Heart right ventricle (tissue), 16 donors: Measurements from ENCODE around the gene CHMP5. TPM values are rescaled to one million over a fixed set of nuclear protein-coding genes. Genes with fewer than 3 reads are reported as not detected.

Experiments
- ATAC-seq, 8 donors: fragments of 200-7000 bp; cut with Tn5 transposase; one replicate each; pipeline ENCODE4 v1.9.1; 2020; ENCODE audit warnings: mild to moderate bottlenecking in 8 of 8, moderate library complexity in 8 of 8, moderate number of reproducible peaks in 1 of 8
- DNase-seq, 2 donors: peaks; one replicate each; pipeline ENCODE4 v3.0.0-alpha.2; 2020
- H3K27ac ChIP-seq, 10 donors: fragments of 200-600 bp; sonication (generic) in 2 of 10; one replicate each; pipeline versions ENCODE4 v1.5.0 to v1.8.0; 2020 to 2022; ENCODE audit warnings: mild to moderate bottlenecking in 3 of 10
- H3K27me3 ChIP-seq, 7 donors: fragments of 200-600 bp; one replicate each; pipeline ENCODE4 v1.8.0; 2021 to 2022; ENCODE audit warnings: mild to moderate bottlenecking in 2 of 7
- H3K36me3 ChIP-seq, 9 donors: fragments of 200-600 bp; sonication (generic) in 1 of 9; one replicate each; pipeline versions ENCODE4 v1.5.0 to v1.8.0; 2020 to 2022; ENCODE audit warnings: mild to moderate bottlenecking in 2 of 9
- H3K4me1 ChIP-seq, 9 donors: fragments of 200-600 bp; sonication (generic) in 1 of 9; one replicate each; pipeline versions ENCODE4 v1.5.0 to v1.8.0; 2020 to 2022; ENCODE audit warnings: mild to moderate bottlenecking in 4 of 9
- H3K4me3 ChIP-seq, 10 donors: fragments of 200-600 bp; sonication (generic) in 2 of 10; one replicate each; pipeline versions ENCODE4 v1.5.0 to v1.8.0; 2020 to 2022; ENCODE audit warnings: mild to moderate bottlenecking in 7 of 10, moderate library complexity in 2 of 10
- H3K9me3 ChIP-seq, 11 donors: fragments of 200-600 bp in 10 of 11; sonication (generic) in 2 of 11; one replicate each; pipeline versions ENCODE4 v1.5.0 to v1.8.0; 2013 to 2022; ENCODE audit warnings: mild to moderate bottlenecking in 2 of 11, control low read depth in 1 of 11, moderate library complexity in 1 of 11
- CTCF ChIP-seq, 9 donors: fragments of 200-600 bp; sonication (generic) in 2 of 9; IDR thresholded peaks; one replicate each; pipeline versions ENCODE4 v1.5.0 to v1.8.0; 2021 to 2022; ENCODE audit warnings: antibody characterized with exemption in 9 of 9, mild to moderate bottlenecking in 5 of 9, moderate library complexity in 1 of 9
- WGBS, 2 donors: extraction: QIAGEN DNeasy Blood & Tissue Kit; methylation state at CpG; one replicate each; pipeline ENCODE4 v1.1.7; 2013; ENCODE audit warnings: inconsistent platforms in 1 of 2; 5-methylcytosine and 5-hydroxymethylcytosine counted together
- intact Hi-C, 10 donors: fragments of 100-400 bp; cut with DNase I; formaldehyde crosslinking; loops; one replicate each; pipeline versions ENCODE4 v1.11.1 to v1.14.2; 2022
- polyA plus RNA-seq, 2 donors: library from polyadenylated mRNA; stranded (reverse); fragments of 200-250 nt; gene quantifications; one replicate each; pipeline ENCODE4 v1.2.3, GENCODE V29; 2013
- total RNA-seq, 10 donors: library from RNA; stranded (reverse); fragmentation: NEBNext Ultra II Directional in 3 of 10; extraction: Animal tissue kit (Norgen Biotek cat#: 25700) in 3 of 10; gene quantifications; one replicate each; pipeline versions ENCODE4 v1.2.1 to v1.2.4, GENCODE V29; 2021 to 2023
- donor health status: Arrhythmogenic right ventricular cardiomyopathy.
- donor health status: ischemic (EF 13 %, LVEDD 7.1; RV severe dilation, severe dysfunction).
- donor health status: healthy with polysubstance abuse.
- donor health status: DM: no; HTN: yes; CAD: no.
- donor health status: DM: no; HTN: no; CAD: no.
- donor health status: ischemic (EF 25% LVEDD 6.9; RV normal size, moderate dysfunction).
- donor health status: ischemic (EF 25% LVEDD 5.7; RV mildly dilated, moderate dysfunction).
- donor health status: healthy.
- donor health status: DM: yes; HTN: yes; CAD: no.
- donor health status: Ischemic cardiomyopathy.
- donor health status: ischemic (EF 35%, LVEDD 5.7; RV mildly dilated, moderate dysfunction).
- donor health status: nonischemic (EF 11% LVEDD 7.7; RV severe dilation, severe dysfunction).
- donor health status: DM: yes; HTN: yes; CAD: no.
- donor health status: PGD.
- donor health status: ischemic (EF 29% LVEDD 5.4; RV normal size, mild dysfunction).
- donor health status: nonischemic (EF 23%, LVEDD 6.1; RV moderate dilation, normal function).

The CHMP5 gene
- total and polyA plus RNA-seq, 12 donors: 24.1 to 57.2 (median 53.5) TPM

GRCh38 chr9:33294670-33295432 lies 30.0 kb downstream of the CHMP5 start:
- intact Hi-C loops: loop anchor here in 1 of 10 donors (5.0 kb wide), 1 partner anchor 57 kb away; no protein-coding TSS in a partner anchor
- no peak for TF ChIP-seq CTCF (IDR thresholded peaks at IDR 0.05)
- no peaks in the 10 kb centered on the region for H3K27me3 ChIP-seq
- DNase-seq (no peak), ATAC-seq (no peak)
- no peaks in the 10 kb centered on the region for H3K9me3 ChIP-seq
- peaks cover 0 to 83% (median 16%) of the 10 kb centered on the region in 9 donors for H3K36me3 ChIP-seq
- 85 to 92% methylated on average over 12 of the region's 12 CpGs for WGBS, 2 donors
- H3K4me1 ChIP-seq: peaks cover 9 to 86% (median 65%) of the 10 kb centered on the region in 9 donors
- H3K4me3 ChIP-seq: no peak overlapping the region
- H3K27ac ChIP-seq: no peak overlapping the region

DNA sequence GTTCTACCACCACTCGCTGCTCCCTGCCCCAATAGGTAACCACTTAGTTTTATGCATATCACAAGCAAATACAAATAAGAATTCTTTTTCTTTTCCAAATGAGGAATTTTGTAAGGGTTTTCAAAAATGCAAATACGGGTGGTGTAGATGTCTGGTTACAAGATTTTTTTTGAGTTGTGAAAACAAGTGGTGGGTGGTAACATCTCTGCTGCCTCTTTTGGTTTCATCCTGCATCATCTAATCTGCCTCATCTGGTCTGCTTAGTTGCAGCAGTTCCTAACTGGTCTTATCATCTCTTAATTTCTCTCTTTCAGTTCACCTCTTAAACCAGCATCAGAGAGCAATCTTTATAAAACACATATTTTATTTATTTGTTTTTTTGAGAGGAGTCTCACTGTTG lies 30.7 kb downstream of the CHMP5 start:
- H3K4me1 ChIP-seq: peaks cover 9 to 92% (median 65%) of the 10 kb centered on the region in 9 donors
- no peak overlapping the region for H3K4me3 ChIP-seq
- TF ChIP-seq CTCF (IDR thresholded peaks at IDR 0.05): no peak
- DNase-seq (no peak), ATAC-seq (no peak)
- 86 to 90% methylated on average over 2 of the region's 2 CpGs for WGBS, 2 donors
- H3K27me3 ChIP-seq: no peaks in the 10 kb centered on the region
- intact Hi-C loops: loop anchor here in 1 of 10 donors (5.0 kb wide), 1 partner anchor 57 kb away; no protein-coding TSS in a partner anchor
- no peaks in the 10 kb centered on the region for H3K9me3 ChIP-seq
- peaks cover 0 to 90% (median 23%) of the 10 kb centered on the region in 9 donors for H3K36me3 ChIP-seq
- H3K27ac ChIP-seq: no peak overlapping the region

DNA sequence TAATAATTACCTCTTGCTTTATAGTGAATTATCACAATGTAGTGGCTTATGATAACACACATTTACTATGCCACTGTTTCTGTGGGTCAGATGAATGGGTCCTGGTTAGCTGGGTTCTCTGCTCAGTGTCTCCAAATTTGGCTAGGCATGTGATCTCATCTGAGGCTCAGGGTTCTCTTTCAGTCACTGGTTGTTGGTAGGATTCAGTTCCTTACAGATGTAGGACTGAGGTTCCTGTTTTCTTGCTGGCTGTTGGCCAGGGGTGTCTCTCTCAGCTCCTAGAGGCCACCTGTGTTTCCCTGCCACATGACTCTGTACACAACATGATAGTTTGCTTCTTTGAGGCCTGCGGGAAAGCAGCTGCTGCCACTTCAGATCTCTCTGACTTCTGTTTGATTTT lies 32.6 kb downstream of the CHMP5 start:
- Histone ChIP-seq H3K36me3 (peaks cover 0 to 100% (median 34%) of the 10 kb centered on the region in 9 donors), H3K27me3 (no peaks in the 10 kb centered on the region), H3K9me3 (no peaks in the 10 kb centered on the region), H3K27ac (peak overlapping the region in 2 of 10 donors; percentile 19 to 43), H3K4me1 (peaks cover 9 to 82% (median 55%) of the 10 kb centered on the region in 9 donors), H3K4me3 (no peak overlapping the region)
- peak in 1 of 2 donors; percentile 33 for DNase-seq
- intact Hi-C loops: loop anchor here in 1 of 10 donors (5.0 kb wide), 1 partner anchor 55 kb away; no protein-coding TSS in a partner anchor
- WGBS, 2 donors: 42 to 63% methylated on average over 1 of the region's 1 CpG
- no peak for TF ChIP-seq CTCF (IDR thresholded peaks at IDR 0.05)
- ATAC-seq: peak in 7 of 8 donors; percentile 47 to 70 (median 60)

GRCh38 chr9:33300546-33300945 lies 35.7 kb downstream of the CHMP5 start:
- Histone ChIP-seq H3K4me3 (no peak overlapping the region), H3K27ac (peak overlapping the region in 3 of 10 donors; percentile 12 to 49 (median 40)), H3K27me3 (no peaks in the 10 kb centered on the region), H3K36me3 (peaks cover 0 to 100% (median 65%) of the 10 kb centered on the region in 9 donors), H3K9me3 (no peaks in the 10 kb centered on the region), H3K4me1 (peaks cover 9 to 56% (median 45%) of the 10 kb centered on the region in 9 donors)
- peak in 3 of 8 donors; percentile 39 to 56 (median 55) for ATAC-seq
- 51 to 65% methylated on average over 2 of the region's 2 CpGs for WGBS, 2 donors
- no peak for TF ChIP-seq CTCF (IDR thresholded peaks at IDR 0.05)
- intact Hi-C loops: no loop called here
- no peak for DNase-seq
